ENCODE results near the gene GREB1.

GREB1 gene

DNA sequence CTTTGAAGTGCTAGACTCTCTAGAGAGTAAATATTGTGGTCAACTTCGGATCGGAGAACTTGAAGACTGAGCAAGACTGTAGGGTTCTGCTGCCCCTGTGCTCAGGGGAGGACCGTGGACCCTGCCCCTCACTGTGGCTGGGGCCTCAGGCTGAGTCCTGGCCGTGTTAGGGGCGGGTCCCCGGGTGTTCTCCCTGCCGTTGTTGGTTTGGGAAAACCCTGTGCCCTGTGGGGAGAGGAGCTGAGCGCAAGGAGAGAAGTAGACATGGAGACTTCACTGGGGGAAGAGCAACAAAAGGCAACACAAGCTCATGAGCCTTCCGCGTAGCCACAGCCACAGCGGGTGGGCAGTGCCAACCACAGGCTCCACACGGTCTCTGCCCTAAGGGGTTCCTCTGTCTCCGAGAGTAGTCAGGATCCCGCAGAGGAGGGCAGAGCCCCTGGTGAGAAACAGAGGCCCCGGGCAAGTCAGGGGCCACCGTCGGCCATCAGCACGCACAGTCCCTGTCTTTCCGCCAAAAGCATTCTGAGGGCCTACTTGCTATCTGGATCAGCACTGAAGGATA is 83.1 kb downstream of the GREB1 start:
- TF ChIP-seq, protein P1, sequence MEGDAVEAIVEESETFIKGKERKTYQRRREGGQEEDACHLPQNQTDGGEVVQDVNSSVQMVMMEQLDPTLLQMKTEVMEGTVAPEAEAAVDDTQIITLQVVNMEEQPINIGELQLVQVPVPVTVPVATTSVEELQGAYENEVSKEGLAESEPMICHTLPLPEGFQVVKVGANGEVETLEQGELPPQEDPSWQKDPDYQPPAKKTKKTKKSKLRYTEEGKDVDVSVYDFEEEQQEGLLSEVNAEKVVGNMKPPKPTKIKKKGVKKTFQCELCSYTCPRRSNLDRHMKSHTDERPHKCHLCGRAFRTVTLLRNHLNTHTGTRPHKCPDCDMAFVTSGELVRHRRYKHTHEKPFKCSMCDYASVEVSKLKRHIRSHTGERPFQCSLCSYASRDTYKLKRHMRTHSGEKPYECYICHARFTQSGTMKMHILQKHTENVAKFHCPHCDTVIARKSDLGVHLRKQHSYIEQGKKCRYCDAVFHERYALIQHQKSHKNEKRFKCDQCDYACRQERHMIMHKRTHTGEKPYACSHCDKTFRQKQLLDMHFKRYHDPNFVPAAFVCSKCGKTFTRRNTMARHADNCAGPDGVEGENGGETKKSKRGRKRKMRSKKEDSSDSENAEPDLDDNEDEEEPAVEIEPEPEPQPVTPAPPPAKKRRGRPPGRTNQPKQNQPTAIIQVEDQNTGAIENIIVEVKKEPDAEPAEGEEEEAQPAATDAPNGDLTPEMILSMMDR (IDR thresholded peaks at IDR 0.05; ENCODE audit: insufficient read depth, low read depth, low read length, missing control alignments): no peak
- H3K4me3 ChIP-seq (ENCODE audit: low read depth, low read length): no peak overlapping the region

DNA sequence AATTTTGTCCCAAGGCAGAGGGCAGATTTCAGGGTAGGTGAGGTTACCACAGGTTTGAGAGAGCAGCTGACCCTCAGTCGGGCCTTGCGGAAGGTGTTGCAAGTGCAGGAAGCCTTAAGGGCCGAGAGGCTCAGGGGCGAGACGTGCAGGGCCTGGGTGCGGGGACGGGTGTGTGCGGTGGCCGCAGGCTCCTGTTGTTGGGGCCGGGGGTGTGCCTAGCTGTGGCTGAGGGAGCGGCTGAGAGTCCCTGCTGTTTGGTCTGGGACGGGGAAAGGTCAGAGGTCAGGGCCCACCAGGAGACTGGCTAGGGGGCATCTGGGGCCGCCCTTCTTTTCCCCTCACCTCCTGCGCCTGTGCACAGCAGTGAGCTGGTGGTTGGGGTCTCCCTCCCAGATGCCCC is 83.7 kb downstream of the GREB1 start:
- TF ChIP-seq, protein P1 (IDR thresholded peaks at IDR 0.05; ENCODE audit: insufficient read depth, low read depth, low read length, missing control alignments): no peak
- H3K4me3 ChIP-seq (ENCODE audit: low read depth, low read length): no peak overlapping the region
- DNase-seq (ENCODE audit: low read depth): no peak

More for the DNA sequence above, 83.1 kb downstream of the GREB1 start:
- no peak for DNase-seq (ENCODE audit: low read depth)

DNA sequence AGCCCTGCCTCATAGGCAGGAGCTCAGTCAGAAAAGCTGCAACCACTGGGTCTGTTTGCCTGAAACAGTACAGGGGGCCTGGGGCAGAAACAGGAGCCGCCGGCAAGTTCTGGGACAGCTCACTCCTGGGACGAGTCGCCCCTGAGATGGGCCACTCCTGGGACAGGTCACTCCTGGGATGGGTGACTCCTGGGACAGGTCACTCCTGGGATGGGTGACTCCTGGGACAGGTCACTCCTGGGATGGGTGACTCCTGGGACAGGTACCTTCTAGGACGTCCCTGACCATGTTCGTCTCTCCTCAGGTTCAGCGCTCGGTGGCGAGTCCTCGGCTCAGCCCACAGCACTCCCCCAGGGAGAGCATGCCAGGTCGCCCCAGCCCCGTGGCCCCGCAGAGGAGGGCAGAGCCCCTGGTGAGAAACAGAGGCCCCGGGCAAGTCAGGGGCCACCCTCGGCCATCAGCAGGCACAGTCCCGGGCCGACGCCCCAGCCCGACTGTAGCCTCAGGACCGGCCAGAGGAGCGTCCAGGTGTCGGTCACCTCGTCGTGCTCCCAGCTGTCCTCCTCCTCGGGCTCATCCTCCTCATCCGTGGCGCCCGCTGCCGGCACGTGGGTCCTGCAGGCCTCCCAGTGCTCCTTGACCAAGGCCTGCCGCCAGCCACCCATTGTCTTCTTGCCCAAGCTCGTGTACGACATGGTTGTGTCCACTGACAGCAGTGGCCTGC is 84.3 kb downstream of the GREB1 start:
- no peak overlapping the region for H3K4me3 ChIP-seq (ENCODE audit: low read depth, low read length)
- no peak for DNase-seq (ENCODE audit: low read depth)
- TF ChIP-seq, protein P1 (IDR thresholded peaks at IDR 0.05; ENCODE audit: insufficient read depth, low read depth, low read length, missing control alignments): no peak

DNA sequence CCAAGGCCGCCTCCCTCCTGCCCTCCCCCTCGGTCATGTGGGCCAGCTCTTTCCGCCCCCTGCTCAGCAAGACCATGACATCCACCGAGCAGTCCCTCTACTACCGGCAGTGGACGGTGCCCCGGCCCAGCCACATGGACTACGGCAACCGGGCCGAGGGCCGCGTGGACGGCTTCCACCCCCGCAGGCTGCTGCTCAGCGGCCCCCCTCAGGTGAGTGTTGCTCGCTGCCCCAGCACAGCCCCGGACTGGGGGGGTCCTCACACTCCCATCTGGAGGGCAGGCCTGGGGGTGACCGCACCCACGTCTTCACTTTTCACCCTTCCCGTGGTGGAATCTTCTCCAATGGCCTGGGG is 84.8 kb downstream of the GREB1 start:
- TF ChIP-seq, protein P1 (IDR thresholded peaks at IDR 0.05; ENCODE audit: insufficient read depth, low read depth, low read length, missing control alignments): no peak
- no peak for DNase-seq (ENCODE audit: low read depth)
- H3K4me3 ChIP-seq (ENCODE audit: low read depth, low read length): no peak overlapping the region

DNA sequence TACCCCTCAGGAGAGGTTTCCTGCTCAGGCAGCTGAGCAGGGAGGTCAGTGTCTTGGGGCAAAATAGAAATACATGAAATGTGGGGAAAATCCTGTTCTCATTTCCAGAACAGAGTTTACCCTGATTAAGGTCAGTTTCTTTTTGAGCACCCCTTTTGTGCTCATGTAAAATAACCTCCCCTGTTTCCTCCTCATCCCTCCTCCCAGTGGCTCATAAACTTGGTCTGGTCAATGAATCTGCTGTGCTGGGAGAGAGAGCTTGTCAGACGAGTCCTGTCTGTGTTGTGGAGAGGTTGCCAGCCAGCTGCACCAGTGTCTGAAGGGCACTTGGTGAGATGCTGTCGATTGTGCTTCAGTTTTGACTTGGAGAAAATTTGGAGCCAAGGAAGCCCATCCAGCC is 87.6 kb downstream of the GREB1 start:
- DNase-seq (ENCODE audit: low read depth): no peak
- TF ChIP-seq, protein P1 (IDR thresholded peaks at IDR 0.05; ENCODE audit: insufficient read depth, low read depth, low read length, missing control alignments): no peak
- H3K4me3 ChIP-seq (ENCODE audit: low read depth, low read length): no peak overlapping the region

DNA sequence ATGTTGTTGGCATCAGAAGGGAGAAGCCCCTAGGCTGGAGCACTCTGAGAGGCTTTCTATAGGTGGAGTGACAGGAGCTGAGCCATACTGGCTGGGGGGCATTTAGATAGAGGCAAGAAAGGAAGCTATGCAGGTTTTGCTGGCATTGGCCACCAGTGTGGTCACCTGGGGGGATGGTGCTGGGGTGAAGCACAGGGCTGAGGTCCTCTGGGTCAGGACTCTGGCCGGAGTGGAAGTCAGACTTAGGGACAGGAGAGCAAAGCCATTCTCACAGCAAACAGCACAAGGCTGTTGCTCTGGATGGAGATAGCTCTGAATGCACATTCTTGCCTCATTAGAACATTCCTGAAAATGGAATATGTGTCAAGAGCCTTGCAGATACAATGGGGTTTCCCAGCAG is 88.8 kb downstream of the GREB1 start:
- TF ChIP-seq, protein P1 (IDR thresholded peaks at IDR 0.05; ENCODE audit: insufficient read depth, low read depth, low read length, missing control alignments): no peak

DNA sequence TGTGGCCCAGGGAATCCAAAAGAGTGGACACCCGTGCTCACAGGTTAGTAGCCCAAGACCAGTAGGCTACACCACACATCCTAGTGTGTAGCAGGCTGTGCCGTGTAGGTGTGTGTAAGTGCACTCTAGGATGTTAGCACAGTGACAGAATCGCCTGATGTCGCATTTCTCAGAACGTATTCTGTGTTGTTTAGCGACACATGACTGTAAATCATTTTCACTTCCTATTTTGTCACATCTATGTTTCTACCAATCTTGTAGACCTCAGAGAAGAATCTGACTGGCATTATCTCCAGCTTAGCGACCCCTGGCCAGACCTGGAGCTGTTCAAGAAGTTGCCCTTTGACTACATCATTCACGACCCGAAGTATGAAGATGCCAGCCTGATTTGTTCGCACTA is 91.0 kb downstream of the GREB1 start:
- TF ChIP-seq, protein P1 (IDR thresholded peaks at IDR 0.05; ENCODE audit: insufficient read depth, low read depth, low read length, missing control alignments): no peak
- no peak overlapping the region for H3K4me3 ChIP-seq (ENCODE audit: low read depth, low read length)
- no peak for DNase-seq (ENCODE audit: low read depth)

More for the DNA sequence above, 88.8 kb downstream of the GREB1 start:
- no peak for DNase-seq (ENCODE audit: low read depth)
- H3K4me3 ChIP-seq (ENCODE audit: low read depth, low read length): no peak overlapping the region

Measured in GM12865 (cell line).